DND-41 (cell line): Measurements from ENCODE around the gene CST2.

Experiments used
- EZH2 ChIP-seq: IDR thresholded peaks from 3 replicates; pipeline ENCODE4 v1.6.1; 2012; ENCODE audit warnings: borderline replicate concordance, low read depth, mild to moderate bottlenecking, moderate library complexity, low read length, inconsistent platforms; ENCODE audit not compliant: severe bottlenecking
- TF ChIP-seq, protein P1 (sequence below): IDR thresholded peaks from 2 replicates; pipeline ENCODE4 v1.5.1; 2012; ENCODE audit warnings: borderline replicate concordance, low read length, moderate library complexity, mild to moderate bottlenecking; ENCODE audit not compliant: poor library complexity, severe bottlenecking; ENCODE audit errors: extremely low read depth

DNA sequence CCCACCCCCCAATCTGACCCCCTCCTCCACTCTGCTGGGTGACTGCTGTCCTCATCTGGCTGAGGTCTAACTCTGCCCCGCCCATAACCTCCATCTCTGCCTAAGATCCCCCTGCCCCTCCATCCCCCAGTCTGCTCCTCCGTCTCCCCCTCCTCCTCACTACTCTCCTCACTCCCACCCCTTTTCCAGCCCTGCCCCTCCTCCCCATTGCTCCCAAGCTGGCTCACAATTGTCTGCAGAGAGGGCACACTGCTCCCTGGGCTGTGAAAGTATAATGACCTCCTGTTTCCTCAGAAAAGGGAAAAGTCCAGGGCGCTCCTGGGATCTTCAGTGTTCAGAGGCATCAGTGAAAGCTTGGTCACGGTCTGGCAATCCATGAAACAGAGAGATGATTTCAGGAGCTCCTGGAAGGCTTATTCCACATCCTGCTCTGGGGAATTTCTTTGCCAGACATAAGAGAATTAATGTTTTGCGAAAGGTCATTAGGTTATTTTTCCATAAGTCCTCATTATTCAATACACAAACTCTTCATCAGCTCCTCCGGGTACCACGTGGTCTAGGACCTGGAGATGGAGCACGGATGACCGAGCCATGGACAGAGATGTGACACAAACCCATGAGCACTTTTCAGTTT is 31.6 kb upstream of the CST2 start:
- TF ChIP-seq, protein P1, sequence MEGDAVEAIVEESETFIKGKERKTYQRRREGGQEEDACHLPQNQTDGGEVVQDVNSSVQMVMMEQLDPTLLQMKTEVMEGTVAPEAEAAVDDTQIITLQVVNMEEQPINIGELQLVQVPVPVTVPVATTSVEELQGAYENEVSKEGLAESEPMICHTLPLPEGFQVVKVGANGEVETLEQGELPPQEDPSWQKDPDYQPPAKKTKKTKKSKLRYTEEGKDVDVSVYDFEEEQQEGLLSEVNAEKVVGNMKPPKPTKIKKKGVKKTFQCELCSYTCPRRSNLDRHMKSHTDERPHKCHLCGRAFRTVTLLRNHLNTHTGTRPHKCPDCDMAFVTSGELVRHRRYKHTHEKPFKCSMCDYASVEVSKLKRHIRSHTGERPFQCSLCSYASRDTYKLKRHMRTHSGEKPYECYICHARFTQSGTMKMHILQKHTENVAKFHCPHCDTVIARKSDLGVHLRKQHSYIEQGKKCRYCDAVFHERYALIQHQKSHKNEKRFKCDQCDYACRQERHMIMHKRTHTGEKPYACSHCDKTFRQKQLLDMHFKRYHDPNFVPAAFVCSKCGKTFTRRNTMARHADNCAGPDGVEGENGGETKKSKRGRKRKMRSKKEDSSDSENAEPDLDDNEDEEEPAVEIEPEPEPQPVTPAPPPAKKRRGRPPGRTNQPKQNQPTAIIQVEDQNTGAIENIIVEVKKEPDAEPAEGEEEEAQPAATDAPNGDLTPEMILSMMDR, result no peak
- TF ChIP-seq EZH2, result no peak
